Fibroblast of pulmonary artery (primary cell): ENCODE measurements around the gene LRRC47.

Experiments used
- DNase-seq: peaks from one replicate; pipeline ENCODE4 v3.0.0-alpha.2; 2010; ENCODE audit warnings: low read depth
- H3K4me3 ChIP-seq: replicated peaks from 2 replicates; pipeline ENCODE4 v1.5.1; 2011; ENCODE audit warnings: low read depth, mild to moderate bottlenecking, control low read depth, low read length, moderate library complexity
- TF ChIP-seq, protein P1 (sequence below): IDR thresholded peaks from 2 replicates; pipeline ENCODE4 v1.5.1; 2011; ENCODE audit warnings: mild to moderate bottlenecking, control low read depth, low read length, inconsistent platforms; ENCODE audit errors: missing control alignments

Gene LRRC47

DNA sequence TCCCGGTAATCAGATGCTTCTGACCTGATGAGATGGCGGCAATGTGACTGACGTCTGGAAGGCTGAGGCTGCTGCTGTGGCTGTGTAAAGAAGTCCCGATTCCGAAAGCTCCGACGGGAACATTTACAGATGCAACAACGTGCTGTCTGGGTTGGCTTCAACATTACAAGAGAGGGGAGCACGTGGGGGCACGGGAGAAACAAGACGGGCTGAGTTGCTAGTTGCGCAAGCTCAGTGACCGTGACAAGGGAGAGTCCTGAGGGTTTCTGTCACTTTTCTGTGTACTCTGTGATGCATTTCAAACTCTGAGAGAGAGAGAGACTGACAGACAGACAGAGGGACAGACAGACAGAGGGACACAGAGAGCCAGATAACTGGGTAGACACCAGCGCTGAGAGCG lies 25.6 kb upstream of the LRRC47 start:
- TF ChIP-seq, protein P1, sequence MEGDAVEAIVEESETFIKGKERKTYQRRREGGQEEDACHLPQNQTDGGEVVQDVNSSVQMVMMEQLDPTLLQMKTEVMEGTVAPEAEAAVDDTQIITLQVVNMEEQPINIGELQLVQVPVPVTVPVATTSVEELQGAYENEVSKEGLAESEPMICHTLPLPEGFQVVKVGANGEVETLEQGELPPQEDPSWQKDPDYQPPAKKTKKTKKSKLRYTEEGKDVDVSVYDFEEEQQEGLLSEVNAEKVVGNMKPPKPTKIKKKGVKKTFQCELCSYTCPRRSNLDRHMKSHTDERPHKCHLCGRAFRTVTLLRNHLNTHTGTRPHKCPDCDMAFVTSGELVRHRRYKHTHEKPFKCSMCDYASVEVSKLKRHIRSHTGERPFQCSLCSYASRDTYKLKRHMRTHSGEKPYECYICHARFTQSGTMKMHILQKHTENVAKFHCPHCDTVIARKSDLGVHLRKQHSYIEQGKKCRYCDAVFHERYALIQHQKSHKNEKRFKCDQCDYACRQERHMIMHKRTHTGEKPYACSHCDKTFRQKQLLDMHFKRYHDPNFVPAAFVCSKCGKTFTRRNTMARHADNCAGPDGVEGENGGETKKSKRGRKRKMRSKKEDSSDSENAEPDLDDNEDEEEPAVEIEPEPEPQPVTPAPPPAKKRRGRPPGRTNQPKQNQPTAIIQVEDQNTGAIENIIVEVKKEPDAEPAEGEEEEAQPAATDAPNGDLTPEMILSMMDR = no peak
- no peak overlapping the region for H3K4me3 ChIP-seq
- DNase-seq = no peak

DNA sequence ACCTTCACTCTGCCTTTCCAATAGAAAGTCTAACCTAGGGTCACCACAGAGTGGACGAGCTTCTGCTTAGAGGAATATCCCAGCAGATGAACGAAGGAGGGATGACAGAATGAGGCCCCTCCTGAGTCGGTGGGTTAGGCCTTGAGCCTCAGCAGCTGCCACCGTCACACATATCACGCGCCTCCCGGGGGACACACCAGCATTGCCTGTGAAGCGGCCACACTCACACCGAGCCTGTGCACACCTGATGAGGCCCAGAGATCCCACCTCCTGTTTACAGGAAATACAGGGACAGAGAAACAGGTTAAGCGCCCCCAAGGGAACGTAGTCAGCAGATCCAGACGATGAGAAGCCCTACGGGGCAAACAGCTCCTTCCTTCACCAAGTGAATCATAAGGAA lies 25.1 kb upstream of the LRRC47 start:
- H3K4me3 ChIP-seq = no peak overlapping the region
- no peak for DNase-seq
- TF ChIP-seq, protein P1 = no peak

DNA sequence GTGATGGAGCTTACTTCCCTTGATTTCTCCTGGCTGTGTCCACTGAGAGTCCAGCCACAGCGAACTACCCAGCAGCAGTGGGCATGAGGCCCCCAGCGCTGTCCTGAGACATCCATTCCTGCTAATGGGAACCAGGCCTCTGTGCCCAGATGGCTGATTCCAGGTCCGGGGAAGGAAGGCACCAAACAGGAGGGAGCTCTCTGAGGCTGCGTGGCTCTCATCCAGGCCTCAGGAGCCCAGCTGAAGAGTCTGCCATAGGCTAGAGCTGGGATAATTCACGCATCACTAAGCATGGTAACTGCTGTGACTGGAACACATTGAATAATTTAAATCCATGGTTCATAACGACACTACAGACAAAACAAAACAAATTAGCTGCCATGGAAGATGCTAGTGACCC lies 24.7 kb upstream of the LRRC47 start:
- no peak overlapping the region for H3K4me3 ChIP-seq
- DNase-seq = no peak
- TF ChIP-seq, protein P1 = no peak

DNA sequence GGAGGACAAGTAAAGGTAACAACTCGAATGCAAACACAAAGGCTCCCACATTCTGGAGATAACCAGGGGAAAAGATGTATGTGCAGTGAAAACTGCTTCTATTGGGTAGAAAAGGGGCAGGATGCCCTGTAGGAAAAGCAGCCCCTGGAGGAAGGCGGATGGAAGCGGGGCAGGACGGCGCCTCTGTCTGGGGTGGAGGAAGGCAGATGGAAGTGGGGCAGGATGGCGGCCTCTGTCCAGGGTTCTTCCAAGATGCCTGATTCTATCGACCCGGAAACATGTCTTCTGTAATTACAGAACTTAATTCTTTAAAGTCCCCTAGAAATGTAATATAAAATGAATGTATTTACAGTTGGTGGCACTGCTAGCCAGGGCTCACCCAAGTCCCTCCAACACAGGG lies 24.0 kb upstream of the LRRC47 start:
- no peak for DNase-seq
- TF ChIP-seq, protein P1 = no peak
- no peak overlapping the region for H3K4me3 ChIP-seq

DNA sequence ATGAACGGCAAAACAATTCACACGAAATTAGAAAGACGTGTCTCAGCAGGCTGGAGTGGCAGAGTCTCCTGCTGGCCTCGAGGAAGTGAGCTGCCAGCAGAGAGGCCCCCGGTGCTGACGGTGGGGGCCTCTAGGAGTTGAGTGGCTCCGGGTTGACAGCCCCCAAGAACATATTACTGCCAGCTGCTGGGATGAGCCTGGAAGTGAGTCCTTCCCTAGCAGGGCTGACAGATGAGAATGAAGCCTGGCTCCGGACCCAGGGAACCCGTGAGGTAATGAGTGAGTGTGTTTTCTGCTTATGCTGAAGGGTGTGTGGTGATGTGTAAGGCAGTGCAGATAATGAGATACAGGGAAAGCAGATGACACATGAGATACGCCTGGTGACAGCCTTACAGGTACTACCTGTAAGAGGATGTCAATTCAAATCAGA lies 23.5 kb upstream of the LRRC47 start:
- no peak for DNase-seq
- H3K4me3 ChIP-seq = no peak overlapping the region
- TF ChIP-seq, protein P1 = no peak

DNA sequence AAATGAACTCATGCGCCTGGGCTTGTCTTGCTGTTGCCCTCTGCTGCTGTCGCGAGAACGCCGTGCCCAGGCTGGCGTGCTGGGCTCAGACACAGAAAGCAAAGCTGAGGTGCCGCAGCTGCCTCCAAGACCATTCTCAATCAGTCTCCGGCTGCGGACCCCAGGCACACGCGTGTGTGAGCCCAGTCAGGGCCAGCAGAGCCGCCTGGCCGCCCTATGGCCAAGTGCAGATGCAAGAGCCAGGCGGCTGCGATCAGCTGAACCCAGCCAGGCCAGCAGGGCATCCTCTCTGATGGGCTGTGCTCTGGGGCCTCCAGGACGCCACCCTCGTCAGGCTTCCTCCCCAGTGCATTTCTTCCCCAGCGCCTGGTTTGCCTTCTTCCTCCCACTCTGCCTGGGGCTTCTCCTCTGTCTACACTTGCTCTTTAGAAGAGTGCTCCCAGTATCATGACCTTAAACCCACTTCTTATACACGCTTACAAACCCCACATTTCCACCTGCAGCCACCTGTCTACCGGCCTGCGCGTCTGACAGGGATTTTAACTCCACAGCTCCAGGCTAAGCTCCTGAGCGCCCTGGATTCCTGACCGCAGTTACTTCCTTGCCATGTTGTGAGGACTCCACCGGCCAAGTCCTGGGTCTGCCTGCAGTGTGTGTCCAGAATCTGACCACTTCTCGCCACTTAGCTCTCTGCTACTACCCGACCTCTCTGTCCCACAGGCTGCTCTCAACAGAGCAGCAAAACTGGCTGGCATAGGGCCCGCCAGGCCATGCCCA lies 21.7 kb upstream of the LRRC47 start:
- DNase-seq = no peak

More for the DNA sequence above, 21.7 kb upstream of the LRRC47 start:
- no peak overlapping the region for H3K4me3 ChIP-seq
- TF ChIP-seq, protein P1 = no peak
